Mucosa of descending colon (tissue), 3 donors: ENCODE data around the gene DSC2. TPM values are rescaled to one million over a fixed set of nuclear protein-coding genes. Genes with fewer than 3 reads are reported as not detected.
"Not testable (repeated sequence)": the region's sequence is repeated elsewhere in the genome, so short reads cannot be mapped to it uniquely, and the experiment has no call there.

ENCODE experiments used
- ATAC-seq: fragments of 200-7000 bp; cut with Tn5 transposase; one replicate; pipeline ENCODE4 v1.9.1; 2020; ENCODE audit warnings: mild to moderate bottlenecking, moderate library complexity
- DNase-seq, 3 donors: peaks; one replicate each; pipeline ENCODE4 v3.0.0-alpha.2; 2020
- H3K36me3 ChIP-seq: fragments of 200-600 bp; one replicate; pipeline ENCODE4 v1.8.0; 2021; ENCODE audit warnings: low read depth, mild to moderate bottlenecking
- H3K4me1 ChIP-seq: fragments of 200-600 bp; one replicate; pipeline ENCODE4 v1.8.0; 2021; ENCODE audit warnings: low read depth, mild to moderate bottlenecking
- H3K4me3 ChIP-seq: fragments of 200-600 bp; one replicate; pipeline ENCODE4 v1.8.0; 2021; ENCODE audit warnings: mild to moderate bottlenecking
- H3K9me3 ChIP-seq: fragments of 200-600 bp; one replicate; pipeline ENCODE4 v1.8.0; 2021; ENCODE audit warnings: mild to moderate bottlenecking
- intact Hi-C, 2 donors: fragments of 100-400 bp; cut with DNase I in 1 of 2; cut with micrococcal nuclease in 1 of 2; formaldehyde crosslinking; loops; one replicate each; pipeline versions ENCODE4 v1.11.0 to v1.11.1; 2022; cut with DNase I, micrococcal nuclease
- total RNA-seq, 3 donors: library from RNA; stranded (reverse); fragmentation: NEBNext Ultra II Directional in 2 of 3; extraction: Animal tissue kit (Norgen Biotek cat#: 25700) in 2 of 3; gene quantifications; one replicate each; pipeline versions ENCODE4 v1.2.1 to v1.2.4, GENCODE V29; 2021 to 2023
- TF ChIP-seq, protein P1 (sequence below): fragments of 200-600 bp; IDR thresholded peaks from one replicate; pipeline ENCODE4 v1.8.0; 2022; ENCODE audit warnings: antibody characterized with exemption, mild to moderate bottlenecking
- donor health status: DM: no; HTN: no; CAD: no; lungs with moderate emphysema.
- donor health status: DM: no; HTN: no; CAD: no.
- donor health status: DM: no; HTN: yes; CAD: no.

DSC2 gene
- total RNA-seq, 3 donors from 2014 or later, result 78.3 to 222 (median 141) TPM

DNA sequence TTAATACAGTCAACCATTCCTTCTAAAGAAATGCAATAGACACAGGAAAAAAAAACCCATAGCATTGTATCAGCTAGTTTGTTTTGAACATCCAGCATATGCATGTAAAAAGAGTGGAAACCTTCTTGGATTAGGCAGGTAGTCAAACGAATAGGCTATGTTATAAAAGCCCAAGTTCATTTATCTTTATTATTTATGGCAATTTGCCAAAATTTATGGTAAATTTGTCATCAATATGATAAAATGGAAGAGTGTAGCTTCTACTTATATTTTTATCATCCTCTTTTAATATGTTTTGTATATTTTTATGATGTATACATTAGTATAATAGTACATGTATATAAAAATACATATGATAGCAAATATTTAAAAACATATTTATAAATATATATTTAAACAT lies 36.5 kb upstream of the DSC2 start:
- no peak for ATAC-seq
- Histone ChIP-seq H3K4me3 (no peak overlapping the region), H3K36me3 (no peaks in the 10 kb centered on the region), H3K4me1 (no peaks in the 10 kb centered on the region), H3K9me3 (no peaks in the 10 kb centered on the region)
- intact Hi-C loops, result no loop called here
- no peak for DNase-seq
- TF ChIP-seq, protein P1, sequence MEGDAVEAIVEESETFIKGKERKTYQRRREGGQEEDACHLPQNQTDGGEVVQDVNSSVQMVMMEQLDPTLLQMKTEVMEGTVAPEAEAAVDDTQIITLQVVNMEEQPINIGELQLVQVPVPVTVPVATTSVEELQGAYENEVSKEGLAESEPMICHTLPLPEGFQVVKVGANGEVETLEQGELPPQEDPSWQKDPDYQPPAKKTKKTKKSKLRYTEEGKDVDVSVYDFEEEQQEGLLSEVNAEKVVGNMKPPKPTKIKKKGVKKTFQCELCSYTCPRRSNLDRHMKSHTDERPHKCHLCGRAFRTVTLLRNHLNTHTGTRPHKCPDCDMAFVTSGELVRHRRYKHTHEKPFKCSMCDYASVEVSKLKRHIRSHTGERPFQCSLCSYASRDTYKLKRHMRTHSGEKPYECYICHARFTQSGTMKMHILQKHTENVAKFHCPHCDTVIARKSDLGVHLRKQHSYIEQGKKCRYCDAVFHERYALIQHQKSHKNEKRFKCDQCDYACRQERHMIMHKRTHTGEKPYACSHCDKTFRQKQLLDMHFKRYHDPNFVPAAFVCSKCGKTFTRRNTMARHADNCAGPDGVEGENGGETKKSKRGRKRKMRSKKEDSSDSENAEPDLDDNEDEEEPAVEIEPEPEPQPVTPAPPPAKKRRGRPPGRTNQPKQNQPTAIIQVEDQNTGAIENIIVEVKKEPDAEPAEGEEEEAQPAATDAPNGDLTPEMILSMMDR, result no peak

DNA sequence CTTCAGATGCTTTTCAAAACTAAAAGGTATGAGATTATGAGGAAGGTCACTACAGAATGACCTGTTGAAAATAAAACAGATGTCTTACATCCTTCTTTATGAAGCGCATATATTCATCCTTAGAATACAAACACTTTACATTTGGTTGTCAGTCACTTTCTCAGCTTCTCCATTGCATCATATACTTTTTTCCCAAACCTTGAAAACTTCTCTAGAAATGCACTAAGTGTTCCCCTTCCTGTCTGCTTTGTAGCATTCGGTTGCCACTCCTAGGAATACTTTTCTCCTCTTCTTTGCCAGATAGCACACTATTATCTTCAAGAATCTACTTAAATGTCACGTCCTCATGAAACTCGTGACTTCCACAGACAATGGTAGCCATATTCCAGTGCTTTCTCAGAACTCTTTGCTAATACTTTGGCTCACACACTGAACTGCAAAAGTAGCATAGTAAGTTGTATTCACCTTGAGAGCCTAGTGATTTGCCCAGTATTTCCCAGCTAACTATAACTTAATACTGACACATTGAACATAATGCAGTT lies 32.8 kb upstream of the DSC2 start:
- DNase-seq, result no peak
- Histone ChIP-seq H3K4me1 (no peaks in the 10 kb centered on the region), H3K36me3 (no peaks in the 10 kb centered on the region), H3K4me3 (no peak overlapping the region), H3K9me3 (no peaks in the 10 kb centered on the region)
- ATAC-seq, result no peak
- TF ChIP-seq, protein P1, result no peak
- intact Hi-C loops, result no loop called here

DNA sequence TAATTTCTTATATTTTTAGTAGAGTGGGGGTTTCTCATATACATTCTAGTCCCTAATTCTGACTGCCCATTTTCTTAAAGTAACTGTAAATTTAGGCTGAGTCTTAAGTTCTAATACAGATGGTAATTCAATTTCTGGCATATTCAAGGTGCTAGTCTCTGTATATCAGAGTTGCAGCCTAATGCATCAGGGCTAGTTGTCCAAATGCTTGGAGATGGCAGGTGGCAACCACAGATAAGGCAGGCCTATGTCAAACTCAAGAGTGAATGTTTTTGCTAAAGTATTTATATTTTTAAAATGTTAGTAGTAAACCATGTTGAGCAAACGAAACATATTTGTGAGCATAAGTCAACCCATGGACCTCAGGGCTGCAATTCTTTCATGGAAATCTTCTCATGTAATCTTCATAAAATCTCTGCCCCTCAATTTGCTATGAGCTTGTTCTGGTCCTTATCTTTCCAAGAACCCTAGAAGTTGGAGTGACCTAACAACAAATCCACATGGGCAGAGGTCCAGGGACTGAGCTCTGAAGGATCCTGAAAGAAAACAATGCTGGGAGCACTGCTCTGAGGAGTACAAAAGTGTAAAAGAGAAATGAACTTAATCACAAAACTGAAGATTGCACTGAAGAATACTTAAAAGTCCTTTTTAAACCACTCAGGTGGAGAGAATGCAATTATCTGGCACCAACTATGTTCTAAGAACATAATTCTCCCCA lies 27.3 kb upstream of the DSC2 start:
- H3K9me3 ChIP-seq, result no peaks in the 10 kb centered on the region
- H3K4me3 ChIP-seq, result no peak overlapping the region
- intact Hi-C loops, result no loop called here
- ATAC-seq (no peak), DNase-seq (no peak)
- no peaks in the 10 kb centered on the region for H3K4me1 ChIP-seq
- TF ChIP-seq, protein P1, result no peak
- no peaks in the 10 kb centered on the region for H3K36me3 ChIP-seq

DNA sequence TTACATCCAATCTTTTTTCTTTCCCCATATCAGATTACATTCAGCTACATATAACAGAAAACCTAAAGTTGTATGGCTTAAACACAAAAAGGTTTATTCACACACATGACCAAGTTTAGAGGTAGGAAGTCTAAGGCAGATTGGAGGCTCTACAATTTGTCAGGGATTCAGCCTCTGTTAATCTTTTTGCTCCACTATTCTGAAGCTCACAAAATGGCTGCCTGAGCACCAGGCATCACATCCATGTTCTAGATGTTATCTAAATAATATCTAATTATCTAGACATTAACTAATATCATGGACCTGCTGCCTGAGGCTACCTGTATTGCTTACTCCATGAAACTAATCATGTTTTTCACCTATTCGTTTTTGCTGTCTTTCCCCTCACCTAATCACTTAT lies 23.7 kb upstream of the DSC2 start:
- ATAC-seq (no peak), DNase-seq (no peak)
- H3K4me3 ChIP-seq, result no peak overlapping the region
- intact Hi-C loops, result no loop called here
- no peaks in the 10 kb centered on the region for H3K9me3 ChIP-seq
- TF ChIP-seq, protein P1, result no peak
- no peaks in the 10 kb centered on the region for H3K36me3 ChIP-seq
- H3K4me1 ChIP-seq, result no peaks in the 10 kb centered on the region

DNA sequence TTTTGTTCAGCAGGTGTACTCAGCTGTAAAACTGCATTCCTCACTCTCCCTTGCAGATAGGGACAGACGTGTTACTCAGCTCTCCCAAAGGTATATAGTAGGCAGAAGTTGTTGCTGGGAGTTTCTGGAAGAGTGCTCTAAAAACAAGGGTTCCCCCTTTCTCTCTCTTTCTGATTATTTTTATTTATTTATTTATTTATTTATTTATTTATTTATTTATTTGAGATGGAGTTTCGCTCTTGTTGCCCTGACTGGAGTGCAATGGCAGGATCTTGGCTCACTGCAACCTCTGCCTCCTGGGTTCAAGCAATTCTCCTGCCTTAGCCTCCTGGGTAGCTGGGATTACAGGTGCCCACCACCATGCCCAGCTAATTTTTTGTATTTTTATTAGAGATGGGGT lies 20.9 kb upstream of the DSC2 start:
- H3K4me1 ChIP-seq, intact Hi-C loops, H3K4me3 ChIP-seq, ATAC-seq, DNase-seq, H3K36me3 ChIP-seq, H3K9me3 ChIP-seq: not testable (repeated sequence)

DNA sequence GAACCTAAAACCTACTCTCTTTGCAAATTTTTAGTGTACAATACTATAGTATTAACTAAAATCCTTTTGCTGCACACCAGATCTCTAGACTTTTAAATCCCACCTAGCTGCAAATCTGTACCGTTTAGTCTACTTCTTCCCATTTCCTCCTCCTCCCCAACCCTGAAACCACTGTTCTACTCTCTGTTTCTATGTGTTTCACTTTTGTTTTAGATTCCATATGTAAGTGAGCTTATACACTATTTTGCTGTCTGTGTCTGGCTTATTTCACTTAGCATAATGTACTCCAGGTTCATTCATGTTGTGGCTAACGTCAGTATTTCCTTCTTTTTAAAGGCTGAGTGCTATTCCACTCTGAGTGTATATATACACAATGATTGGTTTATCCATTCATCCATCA lies 18.4 kb upstream of the DSC2 start:
- intact Hi-C loops, result no loop called here
- TF ChIP-seq, protein P1, result no peak
- DNase-seq (no peak), ATAC-seq (no peak)
- H3K36me3 ChIP-seq, result no peaks in the 10 kb centered on the region
- no peak overlapping the region for H3K4me3 ChIP-seq
- H3K9me3 ChIP-seq, result no peaks in the 10 kb centered on the region
- H3K4me1 ChIP-seq, result no peaks in the 10 kb centered on the region
